BE2C (cell line): Measurements from ENCODE around the gene ATXN10. TPM values are rescaled to one million over a fixed set of nuclear protein-coding genes. Genes with fewer than 3 reads are reported as not detected.
"Not testable (repeated sequence)": the region's sequence is repeated elsewhere in the genome, so short reads cannot be mapped to it uniquely, and the experiment has no call there.

Experiments used
- DNase-seq: peaks from one replicate; pipeline ENCODE4 v3.0.0-alpha.2; 2020
- H3K27me3 ChIP-seq: fragments of 250-450 bp; sonication (Bioruptor Pico); 2 replicates; pipeline ENCODE4 v1.5.1; 2020; ENCODE audit warnings: mild to moderate bottlenecking
- H3K36me3 ChIP-seq: fragments of 250-450 bp; sonication (Bioruptor Pico); 2 replicates; pipeline ENCODE4 v1.5.1; 2020; ENCODE audit warnings: mild to moderate bottlenecking
- H3K4me1 ChIP-seq: fragments of 250-450 bp; sonication (Bioruptor Pico); 2 replicates; pipeline ENCODE4 v1.5.1; 2020
- H3K4me3 ChIP-seq: 2 replicates; pipeline ENCODE4 v1.5.1; 2011; ENCODE audit warnings: low read depth, low read length
- H3K9me3 ChIP-seq: fragments of 250-450 bp; sonication (Bioruptor Pico); 2 replicates; pipeline ENCODE4 v1.5.1; 2020
- CTCF ChIP-seq: IDR thresholded peaks from 2 replicates; pipeline ENCODE4 v1.5.1; 2012; ENCODE audit warnings: mild to moderate bottlenecking, low read depth, low read length
- polyA plus RNA-seq: library from polyadenylated mRNA; unstranded; fragments of >200 nt; gene quantifications from one replicate; pipeline ENCODE4 v1.2.1, GENCODE V29; 2012; ENCODE audit warnings: low read depth, missing spikeins; ENCODE audit not compliant: insufficient read length, insufficient read depth

ATXN10 gene
- polyA plus RNA-seq, result 126 TPM

- H3K4me3 ChIP-seq, result peak within 1 kb of the TSS; percentile 95
- no peak for TF ChIP-seq CTCF
- peak; percentile 89 for DNase-seq
- no peaks in the 10 kb centered on the region for H3K9me3 ChIP-seq
- peaks cover 17% of the 10 kb centered on the region for H3K36me3 ChIP-seq
- H3K27me3 ChIP-seq, result no peaks in the 10 kb centered on the region
- peaks cover 3% of the 10 kb centered on the region for H3K4me1 ChIP-seq
Measured at GRCh38 chr22:45671783-45672563, at the start of gene ATXN10. Gene ATXN10 (plus strand): TSS chr22:45671834. CDS start chr22:45672064, 230 bp downstream.

GRCh38 chr22:45621836-45622600 lies 49.6 kb upstream of the ATXN10 start:
- Histone ChIP-seq H3K9me3 (no peaks in the 10 kb centered on the region), H3K4me3 (no peak overlapping the region), H3K36me3 (no peaks in the 10 kb centered on the region), H3K4me1 (no peaks in the 10 kb centered on the region), H3K27me3 (no peaks in the 10 kb centered on the region)
- no peak for TF ChIP-seq CTCF
- no peak for DNase-seq

GRCh38 chr22:45623464-45624145 lies 48.0 kb upstream of the ATXN10 start:
- DNase-seq, H3K9me3 ChIP-seq, H3K36me3 ChIP-seq, H3K4me1 ChIP-seq, H3K4me3 ChIP-seq, H3K27me3 ChIP-seq: not testable (repeated sequence)

GRCh38 chr22:45626198-45626651 lies 45.4 kb upstream of the ATXN10 start:
- Histone ChIP-seq H3K27me3 (no peaks in the 10 kb centered on the region), H3K9me3 (no peaks in the 10 kb centered on the region; the same call in 1 of the 2 replicates), H3K36me3 (no peaks in the 10 kb centered on the region), H3K4me3 (no peak overlapping the region), H3K4me1 (no peaks in the 10 kb centered on the region)
- TF ChIP-seq CTCF, result no peak
- no peak for DNase-seq

GRCh38 chr22:45627489-45628233 lies 44.0 kb upstream of the ATXN10 start:
- Histone ChIP-seq H3K4me3 (no peak overlapping the region), H3K36me3 (no peaks in the 10 kb centered on the region), H3K27me3 (no peaks in the 10 kb centered on the region), H3K4me1 (no peaks in the 10 kb centered on the region), H3K9me3 (no peaks in the 10 kb centered on the region; the same call in 1 of the 2 replicates)
- no peak for DNase-seq
- TF ChIP-seq CTCF, result no peak

- Histone ChIP-seq H3K4me3 (no peak overlapping the region), H3K27me3 (no peaks in the 10 kb centered on the region), H3K4me1 (no peaks in the 10 kb centered on the region), H3K9me3 (no peaks in the 10 kb centered on the region; the same call in 1 of the 2 replicates), H3K36me3 (no peaks in the 10 kb centered on the region)
- no peak for TF ChIP-seq CTCF
- DNase-seq, result no peak
Measured at GRCh38 chr22:45628515-45628914, 43.1 kb upstream of the ATXN10 start.
